Activated naive CD8-positive, alpha-beta T cell treated with anti-CD3 and anti-CD28 coated beads, Interleukin-2, amount 10 ng/mL, durations not matched to agents 7 days and 5 days (primary cell): ENCODE data around the gene C2orf80. TPM values are rescaled to one million over a fixed set of nuclear protein-coding genes. Genes with fewer than 3 reads are reported as not detected.
"Not testable (repeated sequence)": the region's sequence is repeated elsewhere in the genome, so short reads cannot be mapped to it uniquely, and the experiment has no call there.

Experiments
- ATAC-seq: fragments of 150-1000 bp; cut with Tn5 transposase; one replicate; pipeline ENCODE4 v1.10.0; 2021; ENCODE audit warnings: low read depth, moderate library complexity
- POLR2A ChIA-PET: fragments of 350-600 bp; sonication (Branson Sonifier 250); formaldehyde crosslinking; loops from one replicate; lab custom pipeline; 2021; ENCODE audit warnings: antibody characterized with exemption; lab: Charles Lee
- DNase-seq: peaks from one replicate; pipeline ENCODE4 v3.0.0; 2021
- H3K27ac Mint-ChIP-seq: one replicate; pipeline ENCODE4 v1.8.0; 2022; ENCODE audit warnings: mild to moderate bottlenecking, mixed read lengths
- H3K27me3 Mint-ChIP-seq: one replicate; pipeline ENCODE4 v1.8.0; 2022; ENCODE audit warnings: mild to moderate bottlenecking, moderate library complexity, mixed read lengths
- H3K36me3 Mint-ChIP-seq: one replicate; pipeline ENCODE4 v1.8.0; 2021; ENCODE audit warnings: mild to moderate bottlenecking, mixed read lengths
- H3K4me1 Mint-ChIP-seq: one replicate; pipeline ENCODE4 v1.8.0; 2021; ENCODE audit warnings: mixed read lengths
- H3K4me3 Mint-ChIP-seq: one replicate; pipeline ENCODE4 v1.8.0; 2022; ENCODE audit warnings: mild to moderate bottlenecking, moderate library complexity, mixed read lengths
- H3K9me3 Mint-ChIP-seq: one replicate; pipeline ENCODE4 v1.8.0; 2021; ENCODE audit warnings: mixed read lengths
- total RNA-seq, 2 experiments: library from RNA; stranded (reverse); gene quantifications; one replicate each; pipeline ENCODE4 v1.2.3, GENCODE V29; 2021

The C2orf80 gene
- total RNA-seq, 2 experiments from 2014 or later = not detected

DNA sequence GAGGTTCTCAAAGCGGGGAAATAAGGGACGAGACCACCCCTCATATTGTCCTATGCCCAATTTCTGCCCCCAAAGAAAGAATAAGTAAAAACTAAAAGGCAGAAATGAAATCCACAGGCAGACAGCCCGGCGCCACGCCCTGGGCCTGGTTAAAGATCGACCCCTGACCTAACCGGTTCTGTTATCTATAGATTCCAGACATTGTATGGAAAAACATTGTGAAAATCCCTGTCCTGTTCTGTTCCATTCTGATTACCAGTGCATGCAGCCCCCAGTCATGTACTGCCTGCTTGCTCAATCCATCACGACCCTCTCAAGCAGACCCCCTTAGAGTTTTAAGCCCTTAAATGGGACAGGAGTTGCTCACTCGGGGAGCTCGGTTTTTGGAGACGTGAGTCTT lies 72.4 kb downstream of the C2orf80 start:
- ATAC-seq, H3K4me1 Mint-ChIP-seq, H3K9me3 Mint-ChIP-seq, H3K4me3 Mint-ChIP-seq, H3K27ac Mint-ChIP-seq, POLR2A ChIA-PET, H3K36me3 Mint-ChIP-seq, DNase-seq: not testable (repeated sequence)
- peaks cover 13% of the 10 kb centered on the region for H3K27me3 Mint-ChIP-seq

Other genes starting within 250 kb of the C2orf80 start
- 1 to 10 TPM; 8.7 to 9.5 TPM for gene PLEKHM3, start 164.5 kb downstream of the C2orf80 start, total RNA-seq
- gene CRYGD, start 65.5 kb downstream of the C2orf80 start, total RNA-seq = not detected
- not detected for gene CRYGC, start 60.2 kb downstream of the C2orf80 start, total RNA-seq
- gene CRYGB, start 43.9 kb downstream of the C2orf80 start, total RNA-seq = not detected
- gene CRYGA, start 26.4 kb downstream of the C2orf80 start, total RNA-seq = not detected
- gene IDH1, start 65.0 kb upstream of the C2orf80 start, total RNA-seq = 10 to 100 TPM; 29.5 to 30.0 TPM
- gene PIKFYVE, start 76.2 kb upstream of the C2orf80 start, total RNA-seq = 10 to 100 TPM; 38.7 to 39.8 TPM
- gene PTH2R, start 216.8 kb upstream of the C2orf80 start, total RNA-seq = under 1 TPM; 0.11 to 0.22 TPM